Hepatocyte (in vitro differentiated cells): Measurements from ENCODE around the gene NEK10.

Experiments
- EZH2 ChIP-seq: fragments of 200-600 bp; sonication (generic); IDR thresholded peaks from 2 replicates; pipeline ENCODE4 v1.6.1; 2016; ENCODE audit warnings: antibody characterized with exemption, mild to moderate bottlenecking, borderline replicate concordance
- TF ChIP-seq, protein P1 (sequence below): fragments of 200-600 bp; sonication (generic); IDR thresholded peaks from 2 replicates; pipeline ENCODE4 v1.5.1; 2016; ENCODE audit warnings: antibody characterized with exemption, mild to moderate bottlenecking; ENCODE audit not compliant: poor library complexity

DNA sequence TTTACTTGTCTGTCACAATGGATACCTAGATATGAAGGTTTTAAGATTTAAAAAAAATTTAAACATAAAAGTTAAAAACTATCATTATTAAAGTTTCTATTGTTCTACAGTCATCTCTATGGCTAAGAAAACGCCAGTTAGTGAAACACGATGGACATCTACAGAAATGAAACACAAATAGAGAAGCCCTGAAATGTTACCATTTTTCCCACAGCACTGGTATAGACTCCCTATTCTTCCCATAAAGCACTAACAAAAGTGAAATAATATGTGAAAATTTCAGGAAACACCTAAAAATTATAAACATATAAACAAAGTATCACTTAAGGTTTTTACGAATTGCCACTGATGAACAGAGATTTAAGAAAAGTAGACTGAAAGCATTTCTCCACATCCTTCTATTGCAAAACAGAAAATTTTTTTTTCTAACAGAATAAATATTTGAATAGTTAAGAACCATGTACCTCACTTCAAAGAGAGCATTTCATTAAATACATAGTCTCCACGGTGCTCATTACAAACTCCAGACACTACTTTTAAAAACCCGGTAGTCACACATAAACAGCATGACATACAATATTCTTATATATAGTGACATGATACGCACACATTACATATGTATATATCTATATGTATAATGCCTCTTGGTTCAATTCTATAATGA lies 7.1 kb upstream of the NEK10 start:
- TF ChIP-seq, protein P1, sequence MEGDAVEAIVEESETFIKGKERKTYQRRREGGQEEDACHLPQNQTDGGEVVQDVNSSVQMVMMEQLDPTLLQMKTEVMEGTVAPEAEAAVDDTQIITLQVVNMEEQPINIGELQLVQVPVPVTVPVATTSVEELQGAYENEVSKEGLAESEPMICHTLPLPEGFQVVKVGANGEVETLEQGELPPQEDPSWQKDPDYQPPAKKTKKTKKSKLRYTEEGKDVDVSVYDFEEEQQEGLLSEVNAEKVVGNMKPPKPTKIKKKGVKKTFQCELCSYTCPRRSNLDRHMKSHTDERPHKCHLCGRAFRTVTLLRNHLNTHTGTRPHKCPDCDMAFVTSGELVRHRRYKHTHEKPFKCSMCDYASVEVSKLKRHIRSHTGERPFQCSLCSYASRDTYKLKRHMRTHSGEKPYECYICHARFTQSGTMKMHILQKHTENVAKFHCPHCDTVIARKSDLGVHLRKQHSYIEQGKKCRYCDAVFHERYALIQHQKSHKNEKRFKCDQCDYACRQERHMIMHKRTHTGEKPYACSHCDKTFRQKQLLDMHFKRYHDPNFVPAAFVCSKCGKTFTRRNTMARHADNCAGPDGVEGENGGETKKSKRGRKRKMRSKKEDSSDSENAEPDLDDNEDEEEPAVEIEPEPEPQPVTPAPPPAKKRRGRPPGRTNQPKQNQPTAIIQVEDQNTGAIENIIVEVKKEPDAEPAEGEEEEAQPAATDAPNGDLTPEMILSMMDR: no peak
- TF ChIP-seq EZH2: no peak
